Adrenal gland (tissue), 12 donors: ENCODE data around the gene ZIC2. TPM values are rescaled to one million over a fixed set of nuclear protein-coding genes. Genes with fewer than 3 reads are reported as not detected.

Source experiments
- DNase-seq, 7 donors: peaks; one replicate each; pipeline ENCODE4 v3.0.0-alpha.2; 2019 to 2020
- H3K27ac ChIP-seq, 5 donors: fragments of 200-600 bp; sonication (generic) in 4 of 5; 1 replicate in 3 of 5; 2 replicates in 2 of 5; pipeline versions ENCODE4 v1.5.1 to v1.8.0; 2016 to 2020; ENCODE audit warnings: mild to moderate bottlenecking in 1 of 5
- H3K27me3 ChIP-seq: fragments of 200-600 bp; 2 replicates; pipeline ENCODE4 v1.8.0; 2021
- H3K36me3 ChIP-seq, 2 donors: fragments of 200-600 bp; replicated peaks in 1 of 2; 1 replicate in 1 of 2; 2 replicates in 1 of 2; pipeline versions ENCODE4 v1.5.1 to v1.8.0; 2018 to 2022
- H3K4me1 ChIP-seq, 2 donors: fragments of 200-600 bp; replicated peaks in 1 of 2; 1 replicate in 1 of 2; 2 replicates in 1 of 2; pipeline versions ENCODE4 v1.5.1 to v1.8.0; 2018 to 2021
- H3K4me3 ChIP-seq, 4 donors: fragments of 200-600 bp; sonication (generic) in 3 of 4; one replicate each; pipeline ENCODE4 v1.5.1; 2016 to 2018
- H3K9me3 ChIP-seq, 3 donors: fragments of 200-600 bp; sonication (generic) in 1 of 3; replicated peaks in 1 of 3; 1 replicate in 2 of 3; 2 replicates in 1 of 3; pipeline versions ENCODE4 v1.5.1 to v1.8.0; 2016 to 2021
- POLR2A ChIP-seq, 2 donors: fragments of 450-650 bp; IDR thresholded peaks; one replicate each; pipeline ENCODE4 v1.6.1; 2017; ENCODE audit warnings: antibody characterized with exemption in 2 of 2, mild to moderate bottlenecking in 2 of 2, moderate library complexity in 1 of 2
- WGBS, 4 donors: extraction: QIAGEN DNeasy Blood & Tissue Kit in 2 of 4; methylation state at CpG; one replicate each; pipeline versions ENCODE4 v1.1.5 to v1.1.7; 2013 to 2017; 5-methylcytosine and 5-hydroxymethylcytosine counted together
- intact Hi-C, 2 donors: fragments of 100-400 bp; cut with DNase I; formaldehyde crosslinking; loops; one replicate each; pipeline versions ENCODE4 v1.14.1 to v1.15.0; 2022 to 2023
- polyA plus RNA-seq, 3 donors: library from polyadenylated mRNA; stranded (reverse); fragments of 200-250 nt in 2 of 3; fragments of 350-450 nt in 1 of 3; fragmentation: Illumina TruSeq in 1 of 3; extraction: RNeasy Lipid Tissue Mini Kit (QIAGEN cat#74804) in 1 of 3; gene quantifications; one replicate each; pipeline ENCODE4 v1.2.3, GENCODE V29; 2013 to 2014
- total RNA-seq, 9 donors: library from RNA; depleted of rRNA in 4 of 9; stranded (reverse); fragments of >200 nt in 4 of 9; fragments of 120-200 nt in 1 of 9; fragmentation: NEBNext Ultra II Directional in 1 of 9; extraction: Animal tissue kit (Norgen Biotek cat#: 25700) in 1 of 9; gene quantifications; one replicate each; pipeline versions ENCODE4 v1.1.0 to v1.2.4, GENCODE V29; 2013 to 2023
- TF ChIP-seq, protein P1 (sequence below), 6 experiments: fragments of 450-650 bp in 4 of 6; fragments of 200-600 bp in 2 of 6; sonication (generic) in 1 of 6; IDR thresholded peaks; 1 replicate in 5 of 6; 2 replicates in 1 of 6; pipeline versions ENCODE4 v1.5.1 to v1.8.0; 2016 to 2021; ENCODE audit warnings: antibody characterized with exemption in 6 of 6, mild to moderate bottlenecking in 2 of 6, moderate library complexity in 1 of 6
- donor health status: healthy with polysubstance abuse.
- donor health status: Bipolar disorder and iron deficiency.
- donor health status: DM: yes; HTN: yes; CAD: no.
- donor health status: DM: no; HTN: no; CAD: no.
- donor health status: DM: no; HTN: no; CAD: no.
- donor health status: DM: yes; HTN: yes; CAD: no.

Gene ZIC2
- total and polyA plus RNA-seq, 12 donors: 0.43 to 0.46 TPM; not detected in 10

GRCh38 chr13:99956473-99957349 is 24.9 kb upstream of the ZIC2 start:
- H3K9me3 ChIP-seq: no peaks in the 10 kb centered on the region
- intact Hi-C loops: no loop called here
- no peaks in the 10 kb centered on the region for H3K36me3 ChIP-seq
- no peak overlapping the region for H3K27ac ChIP-seq
- peaks cover 0 to 28% of the 10 kb centered on the region in 2 donors for H3K4me1 ChIP-seq
- H3K27me3 ChIP-seq: peaks cover 81% of the 10 kb centered on the region
- WGBS, 4 donors: 3 to 8% (median 4%) methylated on average over 30 to 68 of the region's 68 CpGs
- DNase-seq: no peak
- TF ChIP-seq, protein P1, sequence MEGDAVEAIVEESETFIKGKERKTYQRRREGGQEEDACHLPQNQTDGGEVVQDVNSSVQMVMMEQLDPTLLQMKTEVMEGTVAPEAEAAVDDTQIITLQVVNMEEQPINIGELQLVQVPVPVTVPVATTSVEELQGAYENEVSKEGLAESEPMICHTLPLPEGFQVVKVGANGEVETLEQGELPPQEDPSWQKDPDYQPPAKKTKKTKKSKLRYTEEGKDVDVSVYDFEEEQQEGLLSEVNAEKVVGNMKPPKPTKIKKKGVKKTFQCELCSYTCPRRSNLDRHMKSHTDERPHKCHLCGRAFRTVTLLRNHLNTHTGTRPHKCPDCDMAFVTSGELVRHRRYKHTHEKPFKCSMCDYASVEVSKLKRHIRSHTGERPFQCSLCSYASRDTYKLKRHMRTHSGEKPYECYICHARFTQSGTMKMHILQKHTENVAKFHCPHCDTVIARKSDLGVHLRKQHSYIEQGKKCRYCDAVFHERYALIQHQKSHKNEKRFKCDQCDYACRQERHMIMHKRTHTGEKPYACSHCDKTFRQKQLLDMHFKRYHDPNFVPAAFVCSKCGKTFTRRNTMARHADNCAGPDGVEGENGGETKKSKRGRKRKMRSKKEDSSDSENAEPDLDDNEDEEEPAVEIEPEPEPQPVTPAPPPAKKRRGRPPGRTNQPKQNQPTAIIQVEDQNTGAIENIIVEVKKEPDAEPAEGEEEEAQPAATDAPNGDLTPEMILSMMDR (IDR thresholded peaks at IDR 0.05): no peak
- no peak for TF ChIP-seq POLR2A (IDR thresholded peaks at IDR 0.05)
- H3K4me3 ChIP-seq: peak overlapping the region in 1 of 4 donors; percentile 29

DNA sequence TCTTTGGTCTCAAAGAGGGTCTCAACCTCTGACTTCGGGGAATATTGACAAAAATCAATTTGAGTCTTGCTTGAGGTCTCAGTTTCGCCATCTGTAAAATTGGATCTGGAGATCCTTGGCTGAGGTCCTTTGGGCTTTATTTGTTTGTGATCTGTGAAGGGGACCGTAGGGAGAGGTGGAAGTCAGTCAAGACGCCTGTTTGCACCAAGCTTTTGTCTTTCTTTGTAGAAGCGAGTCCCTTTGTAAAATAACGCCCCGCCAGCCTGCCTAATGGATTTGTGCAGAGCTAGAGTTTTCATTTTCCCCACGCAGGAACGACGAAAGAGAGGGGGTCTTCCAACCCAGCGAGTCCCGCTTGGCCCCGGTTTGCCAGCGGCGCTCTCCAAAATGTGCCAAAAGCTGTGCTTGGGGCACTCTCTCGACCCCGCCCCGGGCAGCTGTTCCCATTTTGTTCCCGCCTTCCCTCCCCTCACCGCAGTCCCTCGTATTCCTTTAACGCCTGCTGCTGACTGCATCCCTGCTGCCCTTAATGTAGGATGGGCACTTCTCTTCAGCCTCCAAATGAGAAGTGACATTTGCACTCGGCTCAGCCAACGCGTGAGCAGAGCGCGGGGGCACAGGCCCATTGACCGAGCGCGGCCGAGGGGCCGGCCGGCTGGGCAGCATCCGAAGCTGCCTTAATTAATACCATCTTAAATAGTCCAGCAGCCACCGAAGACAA is 23.0 kb upstream of the ZIC2 start:
- intact Hi-C loops: no loop called here
- Histone ChIP-seq H3K9me3 (no peaks in the 10 kb centered on the region), H3K27ac (no peak overlapping the region), H3K4me1 (peaks cover 0 to 28% of the 10 kb centered on the region in 2 donors), H3K4me3 (no peak overlapping the region), H3K27me3 (peaks cover 92% of the 10 kb centered on the region), H3K36me3 (no peaks in the 10 kb centered on the region)
- TF ChIP-seq, protein P1 (IDR thresholded peaks at IDR 0.05): no peak
- TF ChIP-seq POLR2A (IDR thresholded peaks at IDR 0.05): no peak
- DNase-seq: no peak
- WGBS, 4 donors: 13 to 18% (median 14%) methylated on average over 17 to 35 of the region's 35 CpGs

- intact Hi-C loops: no loop called here
- TF ChIP-seq, protein P1 (IDR thresholded peaks at IDR 0.05): no peak
- no peak for TF ChIP-seq POLR2A (IDR thresholded peaks at IDR 0.05)
- peaks cover 97% of the 10 kb centered on the region for H3K27me3 ChIP-seq
- H3K27ac ChIP-seq: no peak overlapping the region
- H3K4me3 ChIP-seq: no peak overlapping the region
- 23 to 35% (median 24%) methylated on average over 10 of the region's 10 CpGs for WGBS, 4 donors
- no peaks in the 10 kb centered on the region for H3K9me3 ChIP-seq
- peaks cover 0 to 28% of the 10 kb centered on the region in 2 donors for H3K4me1 ChIP-seq
- H3K36me3 ChIP-seq: no peaks in the 10 kb centered on the region
- no peak for DNase-seq
Measured at GRCh38 chr13:99959127-99959539, 22.5 kb upstream of the ZIC2 start.

DNA sequence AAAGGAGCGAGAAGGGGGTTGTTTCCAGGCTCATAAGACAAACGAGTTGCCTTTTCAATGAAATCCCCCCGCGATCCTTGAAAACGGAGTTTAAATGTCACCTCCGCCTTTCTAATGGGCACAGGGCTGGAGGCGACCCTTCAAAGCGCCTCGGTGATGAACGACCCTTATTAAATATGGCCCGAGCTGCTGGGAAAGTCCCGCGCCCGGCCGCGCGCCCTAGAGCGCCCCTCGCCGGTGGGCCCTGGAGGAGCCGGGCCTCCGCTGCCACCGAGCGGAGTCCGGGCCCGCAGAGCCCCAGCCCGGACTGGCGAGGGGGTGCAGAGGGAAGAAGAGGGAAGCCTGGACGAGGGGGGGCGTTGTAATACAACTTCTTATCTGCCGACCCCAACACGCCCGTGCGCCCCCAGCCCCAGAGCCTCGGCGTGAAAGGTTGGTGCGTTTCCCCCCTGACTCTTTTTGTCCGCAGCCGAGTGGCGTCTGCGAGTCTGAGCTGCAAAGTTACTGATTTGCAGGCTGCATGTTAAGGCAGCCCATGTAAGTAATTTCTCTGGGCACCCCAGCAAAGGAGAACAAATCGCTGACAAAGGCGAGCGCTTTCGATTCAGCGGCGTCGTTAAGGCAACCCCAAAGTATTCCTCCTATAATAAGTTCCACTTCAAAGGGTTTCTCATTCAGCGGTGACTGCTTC is 21.9 kb upstream of the ZIC2 start:
- Histone ChIP-seq H3K4me1 (peaks cover 0 to 28% of the 10 kb centered on the region in 2 donors), H3K27ac (no peak overlapping the region), H3K36me3 (no peaks in the 10 kb centered on the region), H3K27me3 (peaks cover 94% of the 10 kb centered on the region), H3K4me3 (peak overlapping the region in 1 of 4 donors; percentile 13), H3K9me3 (no peaks in the 10 kb centered on the region)
- DNase-seq: no peak
- WGBS, 4 donors: 6 to 9% (median 6%) methylated on average over 26 to 49 of the region's 49 CpGs
- intact Hi-C loops: no loop called here
- TF ChIP-seq, protein P1 (IDR thresholded peaks at IDR 0.05): no peak
- TF ChIP-seq POLR2A (IDR thresholded peaks at IDR 0.05): no peak
